Measurements from ENCODE around the gene GYPC.

DNA sequence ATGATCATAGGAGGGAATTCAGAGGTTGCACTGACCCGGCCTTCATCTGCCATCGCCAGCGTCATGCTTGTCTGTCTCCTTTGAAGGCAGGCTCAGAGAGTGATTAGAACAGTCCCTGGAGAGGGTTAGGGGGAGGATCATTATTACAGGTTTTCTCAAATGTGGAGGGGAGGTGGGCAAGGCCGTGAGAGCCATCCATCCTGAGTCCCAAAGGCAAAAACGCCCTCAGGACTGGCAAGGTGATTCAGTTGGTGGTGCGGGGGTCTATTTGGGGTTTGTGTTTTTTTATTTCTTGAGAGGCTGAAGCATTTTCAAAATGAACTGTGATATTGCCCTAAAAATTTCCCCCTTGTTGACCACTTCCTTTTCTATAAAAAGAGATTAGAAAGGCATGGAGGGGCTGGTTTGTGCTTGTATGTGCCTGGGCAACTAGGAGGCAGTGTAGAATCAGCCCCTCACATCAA is 39.3 kb upstream of the GYPC start:
- no peak for TF ChIP-seq NR2C2 (CRISPR knock-in tag; IDR thresholded peaks at IDR 0.05)
- TF ChIP-seq CREM (CRISPR knock-in tag; IDR thresholded peaks at IDR 0.05) = no peak
- no peak for TF ChIP-seq ETV6 (CRISPR knock-in tag; IDR thresholded peaks at IDR 0.05)
- TF ChIP-seq, protein P1, sequence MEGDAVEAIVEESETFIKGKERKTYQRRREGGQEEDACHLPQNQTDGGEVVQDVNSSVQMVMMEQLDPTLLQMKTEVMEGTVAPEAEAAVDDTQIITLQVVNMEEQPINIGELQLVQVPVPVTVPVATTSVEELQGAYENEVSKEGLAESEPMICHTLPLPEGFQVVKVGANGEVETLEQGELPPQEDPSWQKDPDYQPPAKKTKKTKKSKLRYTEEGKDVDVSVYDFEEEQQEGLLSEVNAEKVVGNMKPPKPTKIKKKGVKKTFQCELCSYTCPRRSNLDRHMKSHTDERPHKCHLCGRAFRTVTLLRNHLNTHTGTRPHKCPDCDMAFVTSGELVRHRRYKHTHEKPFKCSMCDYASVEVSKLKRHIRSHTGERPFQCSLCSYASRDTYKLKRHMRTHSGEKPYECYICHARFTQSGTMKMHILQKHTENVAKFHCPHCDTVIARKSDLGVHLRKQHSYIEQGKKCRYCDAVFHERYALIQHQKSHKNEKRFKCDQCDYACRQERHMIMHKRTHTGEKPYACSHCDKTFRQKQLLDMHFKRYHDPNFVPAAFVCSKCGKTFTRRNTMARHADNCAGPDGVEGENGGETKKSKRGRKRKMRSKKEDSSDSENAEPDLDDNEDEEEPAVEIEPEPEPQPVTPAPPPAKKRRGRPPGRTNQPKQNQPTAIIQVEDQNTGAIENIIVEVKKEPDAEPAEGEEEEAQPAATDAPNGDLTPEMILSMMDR (IDR thresholded peaks at IDR 0.05) = no peak
- no peak for TF ChIP-seq NFE2L1 (CRISPR knock-in tag; IDR thresholded peaks at IDR 0.05)
- TF ChIP-seq, protein P2, sequence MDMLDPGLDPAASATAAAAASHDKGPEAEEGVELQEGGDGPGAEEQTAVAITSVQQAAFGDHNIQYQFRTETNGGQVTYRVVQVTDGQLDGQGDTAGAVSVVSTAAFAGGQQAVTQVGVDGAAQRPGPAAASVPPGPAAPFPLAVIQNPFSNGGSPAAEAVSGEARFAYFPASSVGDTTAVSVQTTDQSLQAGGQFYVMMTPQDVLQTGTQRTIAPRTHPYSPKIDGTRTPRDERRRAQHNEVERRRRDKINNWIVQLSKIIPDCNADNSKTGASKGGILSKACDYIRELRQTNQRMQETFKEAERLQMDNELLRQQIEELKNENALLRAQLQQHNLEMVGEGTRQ (CRISPR knock-in tag; IDR thresholded peaks at IDR 0.05) = no peak
- TF ChIP-seq, protein P3, sequence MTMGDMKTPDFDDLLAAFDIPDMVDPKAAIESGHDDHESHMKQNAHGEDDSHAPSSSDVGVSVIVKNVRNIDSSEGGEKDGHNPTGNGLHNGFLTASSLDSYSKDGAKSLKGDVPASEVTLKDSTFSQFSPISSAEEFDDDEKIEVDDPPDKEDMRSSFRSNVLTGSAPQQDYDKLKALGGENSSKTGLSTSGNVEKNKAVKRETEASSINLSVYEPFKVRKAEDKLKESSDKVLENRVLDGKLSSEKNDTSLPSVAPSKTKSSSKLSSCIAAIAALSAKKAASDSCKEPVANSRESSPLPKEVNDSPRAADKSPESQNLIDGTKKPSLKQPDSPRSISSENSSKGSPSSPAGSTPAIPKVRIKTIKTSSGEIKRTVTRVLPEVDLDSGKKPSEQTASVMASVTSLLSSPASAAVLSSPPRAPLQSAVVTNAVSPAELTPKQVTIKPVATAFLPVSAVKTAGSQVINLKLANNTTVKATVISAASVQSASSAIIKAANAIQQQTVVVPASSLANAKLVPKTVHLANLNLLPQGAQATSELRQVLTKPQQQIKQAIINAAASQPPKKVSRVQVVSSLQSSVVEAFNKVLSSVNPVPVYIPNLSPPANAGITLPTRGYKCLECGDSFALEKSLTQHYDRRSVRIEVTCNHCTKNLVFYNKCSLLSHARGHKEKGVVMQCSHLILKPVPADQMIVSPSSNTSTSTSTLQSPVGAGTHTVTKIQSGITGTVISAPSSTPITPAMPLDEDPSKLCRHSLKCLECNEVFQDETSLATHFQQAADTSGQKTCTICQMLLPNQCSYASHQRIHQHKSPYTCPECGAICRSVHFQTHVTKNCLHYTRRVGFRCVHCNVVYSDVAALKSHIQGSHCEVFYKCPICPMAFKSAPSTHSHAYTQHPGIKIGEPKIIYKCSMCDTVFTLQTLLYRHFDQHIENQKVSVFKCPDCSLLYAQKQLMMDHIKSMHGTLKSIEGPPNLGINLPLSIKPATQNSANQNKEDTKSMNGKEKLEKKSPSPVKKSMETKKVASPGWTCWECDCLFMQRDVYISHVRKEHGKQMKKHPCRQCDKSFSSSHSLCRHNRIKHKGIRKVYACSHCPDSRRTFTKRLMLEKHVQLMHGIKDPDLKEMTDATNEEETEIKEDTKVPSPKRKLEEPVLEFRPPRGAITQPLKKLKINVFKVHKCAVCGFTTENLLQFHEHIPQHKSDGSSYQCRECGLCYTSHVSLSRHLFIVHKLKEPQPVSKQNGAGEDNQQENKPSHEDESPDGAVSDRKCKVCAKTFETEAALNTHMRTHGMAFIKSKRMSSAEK (CRISPR knock-in tag; IDR thresholded peaks at IDR 0.05; ENCODE audit: borderline replicate concordance) = no peak
- TF ChIP-seq, protein P4, sequence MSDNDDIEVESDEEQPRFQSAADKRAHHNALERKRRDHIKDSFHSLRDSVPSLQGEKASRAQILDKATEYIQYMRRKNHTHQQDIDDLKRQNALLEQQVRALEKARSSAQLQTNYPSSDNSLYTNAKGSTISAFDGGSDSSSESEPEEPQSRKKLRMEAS (CRISPR knock-in tag; IDR thresholded peaks at IDR 0.05) = no peak
- TF ChIP-seq, protein P5, sequence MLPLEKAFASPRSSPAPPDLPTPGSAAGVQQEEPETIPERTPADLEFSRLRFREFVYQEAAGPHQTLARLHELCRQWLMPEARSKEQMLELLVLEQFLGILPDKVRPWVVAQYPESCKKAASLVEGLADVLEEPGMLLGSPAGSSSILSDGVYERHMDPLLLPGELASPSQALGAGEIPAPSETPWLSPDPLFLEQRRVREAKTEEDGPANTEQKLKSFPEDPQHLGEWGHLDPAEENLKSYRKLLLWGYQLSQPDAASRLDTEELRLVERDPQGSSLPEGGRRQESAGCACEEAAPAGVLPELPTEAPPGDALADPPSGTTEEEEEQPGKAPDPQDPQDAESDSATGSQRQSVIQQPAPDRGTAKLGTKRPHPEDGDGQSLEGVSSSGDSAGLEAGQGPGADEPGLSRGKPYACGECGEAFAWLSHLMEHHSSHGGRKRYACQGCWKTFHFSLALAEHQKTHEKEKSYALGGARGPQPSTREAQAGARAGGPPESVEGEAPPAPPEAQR (CRISPR knock-in tag; IDR thresholded peaks at IDR 0.05) = no peak
- TF ChIP-seq, protein P6, sequence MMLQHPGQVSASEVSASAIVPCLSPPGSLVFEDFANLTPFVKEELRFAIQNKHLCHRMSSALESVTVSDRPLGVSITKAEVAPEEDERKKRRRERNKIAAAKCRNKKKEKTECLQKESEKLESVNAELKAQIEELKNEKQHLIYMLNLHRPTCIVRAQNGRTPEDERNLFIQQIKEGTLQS (CRISPR knock-in tag; conservative IDR thresholded peaks at IDR 0.05) = no peak
- no peak for TF ChIP-seq ZNF219 (CRISPR knock-in tag; IDR thresholded peaks at IDR 0.05; ENCODE audit: borderline replicate concordance)
